Panc1 (cell line): Measurements from ENCODE around the gene SKOR1.

ENCODE experiments used
- POLR2AphosphoS5 ChIP-seq: IDR thresholded peaks from 2 replicates; pipeline ENCODE4 v1.6.1; 2012; ENCODE audit warnings: mild to moderate bottlenecking, low read depth, low read length, moderate library complexity
- TCF7L2 ChIP-seq: IDR thresholded peaks from 2 replicates; pipeline ENCODE4 v1.6.1; 2011; ENCODE audit warnings: mild to moderate bottlenecking, low read depth, low read length, inconsistent platforms
- TF ChIP-seq, protein P1 (sequence below): fragments of 450-650 bp; IDR thresholded peaks from 2 replicates; pipeline ENCODE4 v1.5.1; 2017; ENCODE audit warnings: mild to moderate bottlenecking
- TF ChIP-seq, protein P2 (sequence below), 2 experiments: IDR thresholded peaks; 2 replicates each; pipeline ENCODE4 v1.6.1; 2011 to 2012; ENCODE audit warnings: low read depth in 2 of 2, control low read depth in 1 of 2, low read length in 1 of 2, mild to moderate bottlenecking in 1 of 2, moderate library complexity in 1 of 2; ENCODE audit not compliant: insufficient read depth in 1 of 2

DNA sequence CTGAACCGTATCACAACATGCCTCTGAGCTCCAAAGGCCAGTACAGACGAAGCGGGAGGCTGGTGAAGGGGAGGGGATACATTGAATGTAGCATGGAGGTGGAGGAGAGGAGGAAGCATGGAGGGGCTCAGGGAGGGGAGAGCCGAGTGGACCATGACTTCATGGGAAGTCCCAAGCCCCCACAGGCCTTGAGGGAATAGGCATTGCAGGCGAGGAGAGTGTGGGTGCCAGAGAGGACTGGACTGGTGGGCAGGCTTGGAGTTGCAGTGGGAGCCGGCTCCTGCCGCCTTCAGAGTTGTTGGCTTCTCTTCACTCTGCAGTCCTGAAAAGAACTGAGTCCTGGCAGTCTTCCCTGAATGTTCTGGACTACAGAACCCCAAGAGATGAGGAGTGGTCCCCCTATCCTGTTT is 17.8 kb downstream of the SKOR1 start:
- no peak for TF ChIP-seq POLR2AphosphoS5
- TF ChIP-seq, protein P1, sequence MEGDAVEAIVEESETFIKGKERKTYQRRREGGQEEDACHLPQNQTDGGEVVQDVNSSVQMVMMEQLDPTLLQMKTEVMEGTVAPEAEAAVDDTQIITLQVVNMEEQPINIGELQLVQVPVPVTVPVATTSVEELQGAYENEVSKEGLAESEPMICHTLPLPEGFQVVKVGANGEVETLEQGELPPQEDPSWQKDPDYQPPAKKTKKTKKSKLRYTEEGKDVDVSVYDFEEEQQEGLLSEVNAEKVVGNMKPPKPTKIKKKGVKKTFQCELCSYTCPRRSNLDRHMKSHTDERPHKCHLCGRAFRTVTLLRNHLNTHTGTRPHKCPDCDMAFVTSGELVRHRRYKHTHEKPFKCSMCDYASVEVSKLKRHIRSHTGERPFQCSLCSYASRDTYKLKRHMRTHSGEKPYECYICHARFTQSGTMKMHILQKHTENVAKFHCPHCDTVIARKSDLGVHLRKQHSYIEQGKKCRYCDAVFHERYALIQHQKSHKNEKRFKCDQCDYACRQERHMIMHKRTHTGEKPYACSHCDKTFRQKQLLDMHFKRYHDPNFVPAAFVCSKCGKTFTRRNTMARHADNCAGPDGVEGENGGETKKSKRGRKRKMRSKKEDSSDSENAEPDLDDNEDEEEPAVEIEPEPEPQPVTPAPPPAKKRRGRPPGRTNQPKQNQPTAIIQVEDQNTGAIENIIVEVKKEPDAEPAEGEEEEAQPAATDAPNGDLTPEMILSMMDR = no peak
- TF ChIP-seq, protein P2, sequence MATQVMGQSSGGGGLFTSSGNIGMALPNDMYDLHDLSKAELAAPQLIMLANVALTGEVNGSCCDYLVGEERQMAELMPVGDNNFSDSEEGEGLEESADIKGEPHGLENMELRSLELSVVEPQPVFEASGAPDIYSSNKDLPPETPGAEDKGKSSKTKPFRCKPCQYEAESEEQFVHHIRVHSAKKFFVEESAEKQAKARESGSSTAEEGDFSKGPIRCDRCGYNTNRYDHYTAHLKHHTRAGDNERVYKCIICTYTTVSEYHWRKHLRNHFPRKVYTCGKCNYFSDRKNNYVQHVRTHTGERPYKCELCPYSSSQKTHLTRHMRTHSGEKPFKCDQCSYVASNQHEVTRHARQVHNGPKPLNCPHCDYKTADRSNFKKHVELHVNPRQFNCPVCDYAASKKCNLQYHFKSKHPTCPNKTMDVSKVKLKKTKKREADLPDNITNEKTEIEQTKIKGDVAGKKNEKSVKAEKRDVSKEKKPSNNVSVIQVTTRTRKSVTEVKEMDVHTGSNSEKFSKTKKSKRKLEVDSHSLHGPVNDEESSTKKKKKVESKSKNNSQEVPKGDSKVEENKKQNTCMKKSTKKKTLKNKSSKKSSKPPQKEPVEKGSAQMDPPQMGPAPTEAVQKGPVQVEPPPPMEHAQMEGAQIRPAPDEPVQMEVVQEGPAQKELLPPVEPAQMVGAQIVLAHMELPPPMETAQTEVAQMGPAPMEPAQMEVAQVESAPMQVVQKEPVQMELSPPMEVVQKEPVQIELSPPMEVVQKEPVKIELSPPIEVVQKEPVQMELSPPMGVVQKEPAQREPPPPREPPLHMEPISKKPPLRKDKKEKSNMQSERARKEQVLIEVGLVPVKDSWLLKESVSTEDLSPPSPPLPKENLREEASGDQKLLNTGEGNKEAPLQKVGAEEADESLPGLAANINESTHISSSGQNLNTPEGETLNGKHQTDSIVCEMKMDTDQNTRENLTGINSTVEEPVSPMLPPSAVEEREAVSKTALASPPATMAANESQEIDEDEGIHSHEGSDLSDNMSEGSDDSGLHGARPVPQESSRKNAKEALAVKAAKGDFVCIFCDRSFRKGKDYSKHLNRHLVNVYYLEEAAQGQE (IDR thresholded peaks at IDR 0.05; ENCODE audit: insufficient read depth in 1 of 2, low read depth in 2 of 2, low read length in 1 of 2) = no peak
- TF ChIP-seq TCF7L2 = no peak
